Effector memory CD8-positive, alpha-beta T cell (primary cell): ENCODE data around the gene RASAL2.
"Not testable (repeated sequence)": the region's sequence is repeated elsewhere in the genome, so short reads cannot be mapped to it uniquely, and the experiment has no call there.

Experiments used
- ATAC-seq: fragments of 150-1000 bp; cut with Tn5 transposase; replicated peaks from 2 replicates; pipeline ENCODE4 v1.10.0; 2021; ENCODE audit warnings: mild to moderate bottlenecking, moderate library complexity
- DNase-seq, 3 experiments: peaks; one replicate each; pipeline ENCODE4 v3.0.0; 2021
- H3K27ac Mint-ChIP-seq, 2 donors: one replicate each; pipeline ENCODE4 v1.8.0; 2022; ENCODE audit warnings: mild to moderate bottlenecking in 2 of 2, mixed read lengths in 2 of 2, moderate library complexity in 2 of 2
- H3K27me3 Mint-ChIP-seq, 2 donors: one replicate each; pipeline ENCODE4 v1.8.0; 2022; ENCODE audit warnings: mixed read lengths in 2 of 2
- H3K36me3 Mint-ChIP-seq: one replicate; pipeline ENCODE4 v1.8.0; 2022; ENCODE audit warnings: mild to moderate bottlenecking, moderate library complexity, mixed read lengths; ENCODE audit not compliant: insufficient read depth
- H3K4me1 Mint-ChIP-seq, 2 donors: one replicate each; pipeline ENCODE4 v1.8.0; 2022; ENCODE audit warnings: low read depth in 2 of 2, mixed read lengths in 2 of 2
- H3K4me3 Mint-ChIP-seq, 2 donors: one replicate each; pipeline ENCODE4 v1.8.0; 2022; ENCODE audit warnings: mild to moderate bottlenecking in 2 of 2, mixed read lengths in 2 of 2, moderate library complexity in 2 of 2
- H3K9me3 Mint-ChIP-seq, 2 donors: one replicate each; pipeline ENCODE4 v1.8.0; 2022; ENCODE audit warnings: mixed read lengths in 2 of 2

Gene RASAL2

GRCh38 chr1:178382372-178382771, 288.5 kb downstream of the RASAL2 start:
- Mint-ChIP-seq H3K9me3 (peaks cover 0 to 2% of the 10 kb centered on the region in 2 donors), H3K27ac (no peak overlapping the region)
- ATAC-seq, result no peak

DNA sequence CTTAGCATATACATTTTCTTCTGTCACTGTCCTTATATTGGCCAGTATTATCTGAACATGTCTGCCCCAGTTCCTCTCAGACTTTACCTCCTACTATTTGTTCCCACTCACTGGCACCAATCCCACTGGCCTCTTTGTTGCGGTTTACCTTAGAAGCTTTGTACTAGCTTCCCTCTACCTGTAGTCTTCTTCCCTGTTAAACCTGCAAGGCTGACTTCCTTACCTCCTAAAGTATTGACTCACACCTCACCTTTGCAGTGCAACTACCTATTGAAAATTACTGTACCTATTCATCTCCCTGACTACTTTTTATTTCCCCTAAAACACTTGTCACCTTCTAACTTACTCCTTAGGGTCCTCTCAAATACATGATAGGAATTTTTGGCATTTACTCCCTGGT, 291.8 kb downstream of the RASAL2 start:
- Mint-ChIP-seq H3K27me3 (no peaks in the 10 kb centered on the region), H3K9me3 (peaks cover 0 to 8% of the 10 kb centered on the region in 2 donors), H3K4me1 (no peaks in the 10 kb centered on the region), H3K27ac (no peak overlapping the region), H3K4me3 (no peak overlapping the region), H3K36me3 (no peaks in the 10 kb centered on the region)
- DNase-seq (no peak), ATAC-seq (no peak)

More at GRCh38 chr1:178382372-178382771, 288.5 kb downstream of the RASAL2 start:
- Mint-ChIP-seq H3K27me3 (no peaks in the 10 kb centered on the region), H3K4me1 (no peaks in the 10 kb centered on the region), H3K36me3 (no peaks in the 10 kb centered on the region), H3K4me3 (no peak overlapping the region)
- DNase-seq, result no peak

GRCh38 chr1:178388418-178389145, 294.7 kb downstream of the RASAL2 start:
- Mint-ChIP-seq H3K36me3 (no peaks in the 10 kb centered on the region), H3K4me1 (no peaks in the 10 kb centered on the region), H3K27ac (no peak overlapping the region), H3K4me3 (no peak overlapping the region), H3K27me3 (no peaks in the 10 kb centered on the region), H3K9me3 (peaks cover 3 to 8% of the 10 kb centered on the region in 2 donors)
- no peak for DNase-seq
- no peak for ATAC-seq

DNA sequence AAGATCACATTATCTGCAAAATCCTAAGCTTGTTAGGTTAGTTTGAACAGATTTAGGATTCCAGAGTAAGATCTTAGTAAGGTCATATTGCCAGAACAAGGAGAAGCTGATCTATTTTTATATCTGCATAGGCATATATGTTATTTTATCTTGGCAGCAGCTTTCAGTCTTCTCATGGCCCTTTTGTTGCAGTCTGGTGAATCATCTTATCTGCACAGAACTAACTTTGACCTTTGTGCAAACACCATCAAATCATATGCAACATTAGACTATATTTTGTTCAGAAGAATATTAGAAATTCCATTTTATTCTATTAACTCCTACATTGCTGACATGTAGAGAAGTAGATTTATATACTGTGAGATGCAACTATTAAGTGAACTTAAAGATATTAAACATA, 295.5 kb downstream of the RASAL2 start:
- ATAC-seq, result no peak
- Mint-ChIP-seq H3K4me3 (no peak overlapping the region), H3K27me3 (no peaks in the 10 kb centered on the region), H3K9me3 (peaks cover 3 to 8% of the 10 kb centered on the region in 2 donors), H3K36me3 (no peaks in the 10 kb centered on the region), H3K4me1 (no peaks in the 10 kb centered on the region), H3K27ac (no peak overlapping the region)
- DNase-seq, result no peak

GRCh38 chr1:178390280-178390679, 296.4 kb downstream of the RASAL2 start:
- DNase-seq, H3K9me3 Mint-ChIP-seq, ATAC-seq, H3K4me3 Mint-ChIP-seq, H3K27ac Mint-ChIP-seq, H3K27me3 Mint-ChIP-seq, H3K4me1 Mint-ChIP-seq, H3K36me3 Mint-ChIP-seq: not testable (repeated sequence)

DNA sequence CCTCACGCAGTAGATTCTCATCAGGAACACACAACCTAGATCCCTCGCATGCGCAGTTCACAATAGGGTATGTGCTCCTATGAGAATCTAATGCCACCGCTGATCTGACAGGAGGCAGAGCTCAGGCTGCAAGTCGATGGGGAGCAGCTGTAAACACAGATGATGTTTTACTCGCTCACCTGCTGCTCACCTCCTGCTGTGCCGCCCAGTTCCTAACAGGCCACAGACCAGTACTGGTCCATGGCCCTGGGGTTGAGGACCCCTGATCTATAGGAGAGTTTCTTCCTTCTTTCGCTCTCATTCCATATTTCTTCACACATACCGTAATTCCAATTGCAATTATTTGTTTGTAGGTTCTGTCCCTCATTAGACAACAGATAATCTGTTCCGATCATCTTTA, 299.5 kb downstream of the RASAL2 start:
- Mint-ChIP-seq H3K9me3 (peaks cover 3 to 5% of the 10 kb centered on the region in 2 donors), H3K27ac (no peak overlapping the region), H3K4me1 (no peaks in the 10 kb centered on the region), H3K4me3 (no peak overlapping the region), H3K36me3 (no peaks in the 10 kb centered on the region), H3K27me3 (no peaks in the 10 kb centered on the region)
- no peak for DNase-seq
- ATAC-seq, result no peak

GRCh38 chr1:178396789-178397188, 302.9 kb downstream of the RASAL2 start:
- no peaks in the 10 kb centered on the region for H3K27me3 Mint-ChIP-seq
- H3K9me3 Mint-ChIP-seq, result peaks cover 0 to 5% of the 10 kb centered on the region in 2 donors
- no peaks in the 10 kb centered on the region for H3K36me3 Mint-ChIP-seq
- ATAC-seq, result no peak
- H3K4me1 Mint-ChIP-seq, result no peaks in the 10 kb centered on the region
- no peak overlapping the region for H3K4me3 Mint-ChIP-seq
- H3K27ac Mint-ChIP-seq, result no peak overlapping the region
- DNase-seq, result no peak

DNA sequence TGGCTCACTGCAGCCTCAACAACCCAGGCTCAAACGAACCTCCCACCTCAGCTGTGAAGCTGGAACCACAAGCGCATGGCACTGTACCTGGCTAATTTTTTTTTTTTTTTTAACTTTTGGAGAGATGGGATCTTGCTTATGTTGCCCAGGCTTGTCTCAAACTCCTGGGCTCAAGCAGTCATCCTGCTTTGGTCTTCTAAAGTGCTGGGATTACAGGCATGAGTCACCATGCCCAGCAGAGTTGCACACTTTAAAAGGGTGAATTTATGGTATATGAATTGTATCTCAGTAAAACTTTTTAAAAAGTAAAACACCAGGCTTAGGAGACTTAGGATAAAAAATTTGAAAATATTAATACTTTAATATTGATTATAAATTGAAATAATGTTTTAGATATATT, 303.8 kb downstream of the RASAL2 start:
- Mint-ChIP-seq H3K9me3 (peaks cover 0 to 3% of the 10 kb centered on the region in 2 donors), H3K4me3 (no peak overlapping the region), H3K27me3 (no peaks in the 10 kb centered on the region), H3K36me3 (no peaks in the 10 kb centered on the region), H3K4me1 (no peaks in the 10 kb centered on the region), H3K27ac (no peak overlapping the region)
- DNase-seq, result no peak
- no peak for ATAC-seq

DNA sequence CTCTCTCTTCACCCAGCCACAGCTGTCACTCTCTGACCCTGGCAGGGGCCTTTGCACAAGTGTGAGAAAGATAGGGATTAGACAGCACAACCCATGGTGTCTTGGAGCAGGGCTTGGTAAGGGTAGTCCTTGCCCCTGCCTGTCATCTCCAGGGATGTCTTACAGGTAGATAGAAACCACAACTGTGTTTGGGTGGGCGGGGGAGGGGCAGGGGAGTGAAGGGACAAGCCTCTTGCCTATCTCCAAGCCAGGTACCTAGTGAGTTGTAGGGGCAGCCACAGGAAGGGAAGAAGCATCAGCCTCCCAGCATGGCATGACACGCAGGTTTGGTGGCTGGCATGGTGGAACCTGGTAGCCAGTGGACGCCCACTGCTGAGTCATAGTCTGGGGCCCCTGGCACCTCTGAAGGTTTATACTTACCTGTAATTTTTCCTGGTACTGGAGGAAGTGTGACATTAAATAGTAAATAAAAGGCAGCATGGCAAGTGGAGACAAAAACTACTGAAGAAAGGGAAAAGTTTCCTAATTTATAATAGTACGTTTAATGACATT, 305.3 kb downstream of the RASAL2 start:
- Mint-ChIP-seq H3K36me3 (no peaks in the 10 kb centered on the region), H3K9me3 (peaks cover 0 to 3% of the 10 kb centered on the region in 2 donors), H3K4me1 (no peaks in the 10 kb centered on the region), H3K27ac (no peak overlapping the region), H3K27me3 (no peaks in the 10 kb centered on the region), H3K4me3 (no peak overlapping the region)
- ATAC-seq (no peak), DNase-seq (no peak)

DNA sequence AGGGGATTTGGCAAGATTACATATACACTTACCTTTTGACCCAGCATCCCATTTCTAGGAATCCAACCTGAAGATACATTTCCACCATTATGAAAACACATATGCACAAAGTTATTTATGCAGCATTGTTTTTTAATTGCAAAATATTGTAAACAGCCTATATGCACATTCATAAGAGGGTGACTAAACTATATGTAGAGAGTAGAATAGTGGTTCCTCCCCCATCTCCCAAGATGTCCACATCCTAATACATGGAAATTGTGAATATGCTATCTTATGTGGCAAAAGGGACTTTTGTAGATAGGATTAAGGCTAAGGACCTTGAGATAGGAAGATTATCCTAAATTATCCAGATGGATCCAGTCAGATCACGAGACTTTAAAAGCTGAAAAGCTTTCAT, 311.2 kb downstream of the RASAL2 start:
- no peak overlapping the region for H3K4me3 Mint-ChIP-seq
- H3K9me3 Mint-ChIP-seq, result peaks cover 6 to 8% of the 10 kb centered on the region in 2 donors
- no peaks in the 10 kb centered on the region for H3K36me3 Mint-ChIP-seq
- no peaks in the 10 kb centered on the region for H3K4me1 Mint-ChIP-seq
- ATAC-seq, result no peak
- no peaks in the 10 kb centered on the region for H3K27me3 Mint-ChIP-seq
- no peak for DNase-seq
- H3K27ac Mint-ChIP-seq, result no peak overlapping the region

DNA sequence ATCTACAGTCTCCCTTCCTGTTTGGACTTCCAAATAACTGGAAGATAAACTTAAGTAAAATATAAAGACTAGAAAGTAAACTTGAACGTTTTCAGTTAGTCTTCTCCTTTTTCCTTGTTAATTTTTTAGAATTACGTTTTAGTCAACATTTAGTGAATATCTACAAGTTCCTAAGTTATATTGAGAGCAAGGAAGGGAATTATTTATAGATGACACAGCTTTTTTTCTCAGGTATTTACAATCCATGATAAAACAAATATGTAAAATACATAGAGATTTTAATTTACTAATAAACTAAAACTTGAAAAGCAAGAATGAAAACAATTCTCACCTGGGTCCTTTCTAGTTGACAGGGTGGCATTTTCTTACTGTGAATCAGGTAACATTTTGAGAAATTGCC, 313.3 kb downstream of the RASAL2 start:
- Mint-ChIP-seq H3K4me3 (no peak overlapping the region), H3K36me3 (no peaks in the 10 kb centered on the region), H3K4me1 (no peaks in the 10 kb centered on the region), H3K27me3 (no peaks in the 10 kb centered on the region), H3K9me3 (peaks cover 6 to 8% of the 10 kb centered on the region in 2 donors), H3K27ac (no peak overlapping the region)
- DNase-seq (no peak), ATAC-seq (no peak)

DNA sequence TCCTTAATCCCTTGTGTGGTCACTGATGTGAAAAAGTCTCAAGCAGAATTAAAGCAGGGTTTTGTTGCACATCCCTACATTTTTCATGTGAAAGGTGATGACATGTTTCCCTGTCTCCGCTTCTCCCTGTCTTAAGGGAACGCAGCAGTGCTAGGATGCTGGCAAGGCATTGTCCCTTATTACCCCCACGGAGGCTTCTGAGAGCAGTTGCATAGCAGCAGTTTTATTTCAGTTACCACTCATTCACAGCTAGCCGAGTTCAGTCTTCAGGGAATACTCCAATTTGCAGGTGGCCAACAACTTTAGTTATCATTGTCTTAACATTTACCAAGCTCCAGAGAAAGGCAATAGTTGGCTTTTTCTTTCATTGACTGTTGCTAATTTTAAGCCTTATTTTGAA, 313.8 kb downstream of the RASAL2 start:
- H3K4me3 Mint-ChIP-seq, result no peak overlapping the region
- DNase-seq (no peak), ATAC-seq (no peak)
- no peaks in the 10 kb centered on the region for H3K36me3 Mint-ChIP-seq
- H3K4me1 Mint-ChIP-seq, result no peaks in the 10 kb centered on the region
- no peaks in the 10 kb centered on the region for H3K27me3 Mint-ChIP-seq
- no peak overlapping the region for H3K27ac Mint-ChIP-seq
- peaks cover 6 to 8% of the 10 kb centered on the region in 2 donors for H3K9me3 Mint-ChIP-seq

GRCh38 chr1:178408871-178409270, 315.0 kb downstream of the RASAL2 start:
- Mint-ChIP-seq H3K27me3 (no peaks in the 10 kb centered on the region), H3K4me3 (no peak overlapping the region), H3K9me3 (peaks cover 6 to 8% of the 10 kb centered on the region in 2 donors), H3K27ac (no peak overlapping the region), H3K36me3 (no peaks in the 10 kb centered on the region), H3K4me1 (no peaks in the 10 kb centered on the region)
- no peak for ATAC-seq
- no peak for DNase-seq

DNA sequence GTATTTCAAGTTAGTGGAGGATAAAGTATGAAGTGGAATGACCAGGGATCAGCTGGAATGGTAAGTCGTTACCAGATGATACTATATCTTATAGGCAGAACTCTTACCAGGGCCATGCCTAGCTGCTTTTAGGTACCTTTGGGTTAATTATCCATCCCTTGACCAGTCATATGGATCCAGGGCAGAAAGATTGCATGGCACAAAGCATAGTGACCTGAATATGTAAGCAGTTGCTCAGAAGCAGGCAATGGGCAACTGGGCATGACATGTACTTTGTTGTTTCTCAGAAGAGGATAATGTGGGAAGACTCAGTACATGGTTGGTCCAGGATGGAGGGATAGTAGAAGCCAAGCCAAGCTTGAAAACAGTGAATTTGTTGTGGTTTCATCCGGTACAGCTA, 315.6 kb downstream of the RASAL2 start:
- DNase-seq, result no peak

More for the DNA sequence above, 315.6 kb downstream of the RASAL2 start:
- H3K27me3 Mint-ChIP-seq, result no peaks in the 10 kb centered on the region
- H3K27ac Mint-ChIP-seq, result no peak overlapping the region
- peaks cover 6 to 8% of the 10 kb centered on the region in 2 donors for H3K9me3 Mint-ChIP-seq
- H3K4me3 Mint-ChIP-seq, result no peak overlapping the region
- no peaks in the 10 kb centered on the region for H3K4me1 Mint-ChIP-seq
- no peak for ATAC-seq
- H3K36me3 Mint-ChIP-seq, result no peaks in the 10 kb centered on the region
